H1 (cell line): ENCODE results near the gene STX18.

ENCODE experiments used
- CBX8 ChIP-seq: fragments of 300-800, 300-1000 bp; sonication (generic); IDR thresholded peaks from 2 replicates; pipeline ENCODE4 v1.7.1; 2016; ENCODE audit warnings: low read depth, low read length, borderline replicate concordance
- CTCF ChIP-seq, 3 experiments: IDR thresholded peaks; 1 replicate in 2 of 3; 2 replicates in 1 of 3; pipeline versions ENCODE4 v1.5.1 to v1.6.1; 2011; ENCODE audit warnings: low read length in 3 of 3, mild to moderate bottlenecking in 3 of 3, inconsistent platforms in 2 of 3, low read depth in 1 of 3, moderate library complexity in 1 of 3; ENCODE audit not compliant: insufficient read depth in 1 of 3; ENCODE audit errors: control extremely low read depth in 1 of 3

- TF ChIP-seq CTCF (IDR thresholded peaks at IDR 0.05; ENCODE audit: control extremely low read depth in 1 of 3, insufficient read depth in 1 of 3, low read depth in 1 of 3, low read length in 3 of 3) = no peak
- no peak for TF ChIP-seq CBX8
Observed at GRCh38 chr4:4529392-4529791, 12.5 kb downstream of the STX18 start.
